CD4-positive, alpha-beta T cell treated with Interleukin-6 at 100 ng/mL for 8 hours (primary cell): ENCODE results near the gene PSMC1.

Experiments used
- DNase-seq: peaks from one replicate; pipeline ENCODE4 v3.0.0-alpha.2; 2020; ENCODE audit warnings: mixed read lengths, low spot score

PSMC1 gene

DNA sequence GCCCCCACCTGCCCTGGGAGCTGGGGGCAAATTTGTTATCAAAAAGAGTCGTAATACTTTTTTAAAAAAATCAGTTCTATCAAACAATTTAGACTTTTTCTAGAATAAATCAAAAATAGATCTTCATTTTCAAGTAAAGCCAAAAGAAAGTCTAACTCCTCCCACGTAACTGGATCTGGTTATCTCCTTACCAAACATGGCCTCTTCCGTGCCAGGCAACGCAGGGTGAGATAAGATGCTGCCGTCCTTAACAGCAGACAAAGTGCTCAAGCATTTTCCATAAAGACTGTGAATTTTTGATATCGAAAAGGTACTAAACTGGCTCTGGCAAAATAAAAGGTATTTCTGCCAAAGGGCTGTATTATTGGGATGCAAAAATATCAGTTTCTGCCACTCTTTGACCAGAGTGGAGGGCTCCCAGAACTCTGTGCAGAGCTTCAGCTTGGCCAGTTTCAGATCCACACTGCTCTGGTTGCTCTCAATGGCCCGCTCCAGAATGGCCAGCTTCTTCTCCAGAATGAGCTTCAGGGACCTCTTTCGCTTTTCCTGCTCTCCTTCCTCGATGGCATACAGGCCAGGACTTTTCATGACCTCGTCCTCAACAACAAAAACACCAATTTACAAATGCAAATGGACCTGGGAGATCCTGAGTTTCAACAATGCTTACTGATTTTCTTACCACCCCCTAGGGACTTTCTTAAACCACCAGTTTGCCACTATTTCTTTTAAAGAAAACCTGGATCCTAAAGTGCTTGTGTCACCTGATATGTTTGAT lies 46.4 kb downstream of the PSMC1 start:
- no peak for DNase-seq

DNA sequence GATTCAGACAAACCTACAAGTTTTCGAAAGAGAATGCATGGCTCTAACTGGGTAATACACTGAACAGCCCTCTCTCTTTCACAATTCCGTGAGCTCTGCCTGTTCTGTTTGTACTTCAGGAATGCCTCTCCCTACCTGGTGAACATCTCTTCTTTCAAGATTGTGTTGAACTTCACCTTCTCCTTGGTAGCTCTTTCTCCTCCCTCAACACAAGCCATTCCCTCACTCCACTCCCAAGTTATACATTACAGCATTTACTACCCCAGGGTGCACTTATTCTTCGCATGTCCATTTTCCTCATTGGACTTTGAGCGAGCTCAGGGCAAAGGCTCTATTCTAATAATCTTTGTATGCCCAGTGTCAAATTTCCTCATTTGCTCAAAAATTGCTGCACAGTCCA lies 47.1 kb downstream of the PSMC1 start:
- no peak for DNase-seq

GRCh38 chr14:90304502-90304901 lies 48.1 kb downstream of the PSMC1 start:
- no peak for DNase-seq

- DNase-seq, result no peak
Observed at GRCh38 chr14:90305176-90305601, 48.8 kb downstream of the PSMC1 start.

GRCh38 chr14:90308561-90308960 lies 52.2 kb downstream of the PSMC1 start:
- no peak for DNase-seq

DNA sequence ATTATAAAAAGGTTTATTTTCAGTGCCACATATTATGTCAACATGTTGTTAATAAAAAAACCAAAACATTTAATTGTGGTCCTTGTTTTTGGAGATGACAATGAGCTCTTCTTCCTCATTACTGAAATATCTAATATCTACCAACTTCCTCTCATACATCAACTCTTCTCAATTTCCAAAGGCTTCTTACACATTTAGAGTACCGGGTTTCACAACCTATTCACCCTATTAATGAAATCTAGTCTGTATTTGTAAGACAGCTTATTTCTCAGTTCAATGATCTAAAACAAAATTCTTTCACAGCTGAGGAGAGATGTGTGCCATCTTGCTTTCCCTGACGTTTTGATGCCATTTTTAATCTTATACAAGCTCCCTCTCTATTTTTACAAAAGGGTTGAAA lies 60.9 kb downstream of the PSMC1 start:
- no peak for DNase-seq

- no peak for DNase-seq
Observed at GRCh38 chr14:90318016-90318415, 61.7 kb downstream of the PSMC1 start.

GRCh38 chr14:90319173-90319572 lies 62.8 kb downstream of the PSMC1 start:
- no peak for DNase-seq

DNA sequence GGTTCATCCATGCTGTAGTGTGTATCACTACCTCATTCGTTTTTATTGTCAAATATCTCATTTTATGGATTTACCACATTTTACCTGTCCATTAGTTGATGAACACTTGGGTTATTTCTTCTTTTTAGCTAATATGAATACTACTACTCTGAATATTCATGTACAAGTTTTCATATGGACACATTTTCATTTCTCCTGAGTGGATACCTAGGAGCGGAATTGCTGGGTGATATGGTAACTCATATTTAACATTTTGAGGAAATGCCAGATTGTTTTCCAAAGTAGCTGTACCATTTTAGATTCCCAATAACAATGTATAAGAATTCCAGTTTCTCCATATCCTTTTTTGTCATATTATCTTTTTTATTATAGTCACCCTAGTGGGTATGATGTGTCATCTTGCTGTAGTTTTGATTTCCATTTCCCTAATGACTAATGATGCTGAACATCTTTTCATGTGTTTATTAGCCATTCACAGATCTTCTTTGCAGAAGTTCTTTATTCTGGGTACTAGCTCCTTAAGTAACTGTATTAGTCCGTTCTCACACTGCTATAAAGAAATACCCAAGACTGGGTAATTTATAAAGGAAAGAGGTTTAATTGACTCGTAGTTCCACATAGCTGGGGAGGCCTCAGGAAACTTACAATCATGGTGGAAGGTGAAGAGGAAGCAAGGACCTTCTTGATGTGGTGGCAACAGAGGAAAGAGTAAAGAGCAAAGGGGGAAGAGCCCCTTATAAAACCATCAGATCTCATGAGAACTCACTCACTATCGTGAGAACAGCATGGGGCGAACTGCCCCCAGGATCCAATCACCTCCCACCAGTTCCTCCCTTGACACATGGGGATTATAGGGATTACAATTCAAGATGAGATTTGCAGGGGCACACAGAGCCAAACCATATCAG lies 63.5 kb downstream of the PSMC1 start:
- DNase-seq, result no peak

- no peak for DNase-seq
Observed at GRCh38 chr14:90321891-90322290, 65.5 kb downstream of the PSMC1 start.
